DOHH2 (cell line): Measurements from ENCODE around the gene FAM107B.
A peak's percentile ranks its signal among the peaks of the same experiment; 100 is the strongest.

ENCODE experiments used
- H3F3A ChIP-seq: fragments of 200-600 bp; sonication (generic), shearing (Covaris generic); 2 replicates; pipeline ENCODE4 v1.6.0; 2016; ENCODE audit warnings: antibody characterized with exemption, mild to moderate bottlenecking; ENCODE audit not compliant: control insufficient read depth, insufficient read depth
- H3K27ac ChIP-seq: fragments of 200-600 bp; sonication (generic); 2 replicates; pipeline ENCODE4 v1.5.1; 2014; ENCODE audit warnings: low read depth, mild to moderate bottlenecking, low read length, moderate library complexity
- H3K27me3 ChIP-seq: fragments of 200-600 bp; sonication (generic); 2 replicates; pipeline ENCODE4 v1.6.1; 2014; ENCODE audit warnings: mild to moderate bottlenecking, low read length, mixed read lengths; ENCODE audit not compliant: control insufficient read depth
- H3K36me3 ChIP-seq: fragments of 200-600 bp; sonication (generic); 2 replicates; pipeline ENCODE4 v1.6.1; 2014; ENCODE audit warnings: mild to moderate bottlenecking, low read length, moderate library complexity, mixed read lengths; ENCODE audit not compliant: control insufficient read depth
- H3K4me1 ChIP-seq: fragments of 200-600 bp; sonication (generic); 2 replicates; pipeline ENCODE4 v1.6.1; 2014; ENCODE audit warnings: mild to moderate bottlenecking, low read length, mixed read lengths; ENCODE audit not compliant: control insufficient read depth
- H3K4me2 ChIP-seq: fragments of 200-600 bp; sonication (generic); 2 replicates; pipeline ENCODE4 v1.6.0; 2014; ENCODE audit warnings: mild to moderate bottlenecking, low read length, moderate library complexity
- H3K4me3 ChIP-seq: fragments of 200-600 bp; sonication (generic); 2 replicates; pipeline ENCODE4 v1.5.1; 2014; ENCODE audit warnings: mild to moderate bottlenecking, low read length, mixed read lengths
- H3K79me2 ChIP-seq: fragments of 200-600 bp; sonication (generic); 2 replicates; pipeline ENCODE4 v1.6.1; 2014; ENCODE audit warnings: mild to moderate bottlenecking, low read length, mixed read lengths; ENCODE audit not compliant: control insufficient read depth
- H3K9me2 ChIP-seq: fragments of 200-600 bp; sonication (generic); replicated peaks from 2 replicates; pipeline ENCODE4 v1.6.1; 2014; ENCODE audit warnings: mild to moderate bottlenecking, low read length, mixed read lengths; ENCODE audit not compliant: control insufficient read depth
- H3K9me3 ChIP-seq: fragments of 200-600 bp; sonication (generic); 2 replicates; pipeline ENCODE4 v1.6.1; 2014; ENCODE audit warnings: antibody characterized with exemption, low read length, mixed read lengths; ENCODE audit not compliant: control insufficient read depth, insufficient read depth
- H4K20me1 ChIP-seq: fragments of 200-600 bp; sonication (generic); 2 replicates; pipeline ENCODE4 v1.6.0; 2014; ENCODE audit warnings: low read depth, mild to moderate bottlenecking, antibody characterized with exemption, low read length, moderate library complexity; ENCODE audit not compliant: control insufficient read depth, insufficient read depth
- EZH2phosphoT487 ChIP-seq: fragments of 200-600 bp; sonication (generic); IDR thresholded peaks from 2 replicates; pipeline ENCODE4 v1.6.1; 2017; ENCODE audit warnings: borderline replicate concordance, mild to moderate bottlenecking, antibody characterized with exemption, low read length, moderate library complexity, mixed read lengths
- TF ChIP-seq, protein P1 (sequence below): fragments of 200-600 bp; sonication (generic); IDR thresholded peaks from one replicate; pipeline ENCODE4 v1.5.1; 2014; ENCODE audit warnings: antibody characterized with exemption, mild to moderate bottlenecking, low read depth, low read length; ENCODE audit not compliant: poor library complexity, severe bottlenecking

The FAM107B gene

DNA sequence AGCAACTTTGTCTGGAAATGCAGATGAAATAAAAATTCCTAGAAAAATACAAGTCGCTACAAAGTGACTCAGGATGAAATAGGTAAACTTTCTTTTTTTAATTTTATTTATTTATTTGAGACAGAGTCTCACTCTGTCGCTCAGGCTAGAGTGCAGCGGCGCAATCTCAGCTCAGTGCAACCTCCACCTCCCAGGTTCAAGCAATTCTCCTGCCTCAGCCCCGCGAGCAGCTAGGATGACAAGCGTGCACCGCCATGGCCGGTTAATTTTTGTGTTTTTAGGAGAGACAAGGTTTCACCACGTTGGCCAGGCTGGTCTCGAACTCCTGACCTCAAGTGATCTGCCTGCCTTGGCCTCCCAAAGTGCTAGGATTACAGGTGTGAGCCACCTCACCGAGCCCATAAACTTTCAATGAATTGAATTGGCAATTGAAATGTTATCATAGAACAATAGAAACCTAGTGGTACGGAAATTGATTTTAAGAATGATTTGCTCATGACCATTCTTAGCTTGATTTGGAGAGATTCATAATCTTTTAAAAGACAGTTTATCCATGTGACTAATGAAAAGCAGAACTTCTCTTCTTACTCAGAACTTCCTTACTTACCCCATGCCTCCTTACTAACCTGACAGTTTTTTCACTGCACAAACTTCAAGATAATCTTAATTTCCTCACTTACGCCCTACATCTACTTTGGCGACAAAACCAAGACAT lies 161.7 kb downstream of the FAM107B start:
- H3F3A ChIP-seq: peaks cover 11% of the 10 kb centered on the region
- H3K4me3 ChIP-seq: no peak overlapping the region
- no peak overlapping the region for H3K4me2 ChIP-seq
- no peak for TF ChIP-seq EZH2phosphoT487
- TF ChIP-seq, protein P1, sequence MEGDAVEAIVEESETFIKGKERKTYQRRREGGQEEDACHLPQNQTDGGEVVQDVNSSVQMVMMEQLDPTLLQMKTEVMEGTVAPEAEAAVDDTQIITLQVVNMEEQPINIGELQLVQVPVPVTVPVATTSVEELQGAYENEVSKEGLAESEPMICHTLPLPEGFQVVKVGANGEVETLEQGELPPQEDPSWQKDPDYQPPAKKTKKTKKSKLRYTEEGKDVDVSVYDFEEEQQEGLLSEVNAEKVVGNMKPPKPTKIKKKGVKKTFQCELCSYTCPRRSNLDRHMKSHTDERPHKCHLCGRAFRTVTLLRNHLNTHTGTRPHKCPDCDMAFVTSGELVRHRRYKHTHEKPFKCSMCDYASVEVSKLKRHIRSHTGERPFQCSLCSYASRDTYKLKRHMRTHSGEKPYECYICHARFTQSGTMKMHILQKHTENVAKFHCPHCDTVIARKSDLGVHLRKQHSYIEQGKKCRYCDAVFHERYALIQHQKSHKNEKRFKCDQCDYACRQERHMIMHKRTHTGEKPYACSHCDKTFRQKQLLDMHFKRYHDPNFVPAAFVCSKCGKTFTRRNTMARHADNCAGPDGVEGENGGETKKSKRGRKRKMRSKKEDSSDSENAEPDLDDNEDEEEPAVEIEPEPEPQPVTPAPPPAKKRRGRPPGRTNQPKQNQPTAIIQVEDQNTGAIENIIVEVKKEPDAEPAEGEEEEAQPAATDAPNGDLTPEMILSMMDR: no peak
- H3K4me1 ChIP-seq: peaks cover 75% of the 10 kb centered on the region
- H3K9me3 ChIP-seq: no peaks in the 10 kb centered on the region
- no peak overlapping the region for H3K27ac ChIP-seq
- no peaks in the 10 kb centered on the region for H3K36me3 ChIP-seq
- H3K9me2 ChIP-seq: no peaks in the 10 kb centered on the region
- no peaks in the 10 kb centered on the region for H3K27me3 ChIP-seq
- H4K20me1 ChIP-seq: no peaks in the 10 kb centered on the region
- H3K79me2 ChIP-seq: no peaks in the 10 kb centered on the region

DNA sequence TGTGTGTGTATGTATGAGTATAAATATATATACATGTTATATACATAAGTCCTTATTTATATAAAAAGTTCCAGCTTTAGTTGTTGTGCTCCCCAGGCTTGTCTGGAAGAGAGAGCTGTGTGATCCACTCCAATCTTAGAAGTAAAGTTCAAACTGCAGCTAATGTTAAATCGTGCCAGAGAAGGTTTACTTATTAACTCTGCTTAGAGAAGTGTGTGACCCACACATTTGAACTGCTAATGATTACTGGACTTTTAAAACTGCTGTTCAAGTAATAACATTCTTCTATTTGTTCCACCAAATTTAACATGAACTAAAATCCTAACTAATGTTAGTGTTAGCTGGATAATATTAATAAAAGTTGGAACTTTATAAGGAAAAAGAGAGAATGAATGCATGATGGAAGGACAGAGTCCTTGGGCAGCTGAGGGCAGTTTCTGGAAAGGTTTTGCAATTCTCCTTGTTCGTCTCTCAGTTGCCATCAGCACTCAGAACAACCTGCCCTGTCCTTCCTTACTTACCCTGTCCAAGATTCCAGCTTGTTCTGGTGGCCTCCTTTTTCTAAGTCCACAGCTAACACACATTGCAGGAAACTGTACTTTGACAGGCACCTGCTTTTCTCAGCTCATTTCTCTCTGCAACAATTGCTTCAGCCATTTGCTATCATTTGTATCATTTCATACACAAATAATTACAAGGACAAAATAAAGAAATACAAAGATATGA lies 162.6 kb downstream of the FAM107B start:
- Histone ChIP-seq H3K36me3 (no peaks in the 10 kb centered on the region), H3K4me1 (peaks cover 75% of the 10 kb centered on the region), H3K4me3 (no peak overlapping the region), H3K27ac (no peak overlapping the region), H3K9me2 (no peaks in the 10 kb centered on the region), H3K27me3 (no peaks in the 10 kb centered on the region), H3K4me2 (no peak overlapping the region), H3K9me3 (no peaks in the 10 kb centered on the region), H3F3A (peaks cover 7% of the 10 kb centered on the region), H3K79me2 (no peaks in the 10 kb centered on the region), H4K20me1 (no peaks in the 10 kb centered on the region)
- no peak for TF ChIP-seq EZH2phosphoT487
- TF ChIP-seq, protein P1: no peak

DNA sequence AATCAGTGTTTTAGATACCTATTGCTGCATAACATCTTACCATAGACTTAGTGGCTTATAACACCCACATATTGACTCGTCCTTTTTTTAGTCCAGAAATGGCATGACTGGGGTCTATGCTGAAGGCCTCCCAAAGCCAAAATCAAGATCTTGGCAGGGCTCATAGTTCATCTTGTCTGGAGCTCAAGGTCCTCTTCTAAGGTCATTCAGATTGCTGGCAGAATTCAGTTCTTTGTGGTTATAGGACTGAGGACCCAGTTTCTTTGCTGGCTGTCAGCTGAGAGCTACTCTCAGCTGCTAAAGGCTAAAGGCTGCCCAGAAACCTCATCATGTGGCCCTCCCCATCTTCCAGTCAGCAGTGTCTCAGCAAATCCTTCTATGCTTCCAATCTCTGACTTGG lies 165.5 kb downstream of the FAM107B start:
- H3K4me2 ChIP-seq: peak overlapping the region; percentile 76
- peaks cover 9% of the 10 kb centered on the region; the same call in 1 of the 2 replicates for H3F3A ChIP-seq
- H3K36me3 ChIP-seq: no peaks in the 10 kb centered on the region
- H3K27me3 ChIP-seq: no peaks in the 10 kb centered on the region
- H3K9me3 ChIP-seq: no peaks in the 10 kb centered on the region
- H3K4me3 ChIP-seq: peak overlapping the region; percentile 54
- peaks cover 83% of the 10 kb centered on the region for H3K4me1 ChIP-seq
- no peaks in the 10 kb centered on the region for H4K20me1 ChIP-seq
- H3K9me2 ChIP-seq: no peaks in the 10 kb centered on the region
- TF ChIP-seq, protein P1: no peak
- H3K27ac ChIP-seq: peak overlapping the region; percentile 85
- H3K79me2 ChIP-seq: peaks cover 14% of the 10 kb centered on the region
